Stimulated activated memory B cell treated with anti-CD40 and anti-IgM and Interleukin-4, amounts not matched to agents 10 μg/mL and 1 μg/mL and 100 μg/mL, for 72 hours (primary cell): ENCODE data around the gene PCDHGA6.
"Not testable (repeated sequence)": the region's sequence is repeated elsewhere in the genome, so short reads cannot be mapped to it uniquely, and the experiment has no call there.

Experiments
- ATAC-seq: fragments of 150-1000 bp; cut with Tn5 transposase; 2 replicates; pipeline ENCODE4 v1.10.0; 2021
- H3K27ac Mint-ChIP-seq: one replicate; pipeline ENCODE4 v1.8.0; 2022; ENCODE audit warnings: mild to moderate bottlenecking, mixed read lengths
- H3K27me3 Mint-ChIP-seq: one replicate; pipeline ENCODE4 v1.8.0; 2022; ENCODE audit warnings: mixed read lengths
- H3K36me3 Mint-ChIP-seq: one replicate; pipeline ENCODE4 v1.8.0; 2022; ENCODE audit warnings: mixed read lengths
- H3K4me1 Mint-ChIP-seq: one replicate; pipeline ENCODE4 v1.8.0; 2022; ENCODE audit warnings: mixed read lengths
- H3K4me3 Mint-ChIP-seq: one replicate; pipeline ENCODE4 v1.8.0; 2022; ENCODE audit warnings: mild to moderate bottlenecking, moderate library complexity, mixed read lengths
- H3K9me3 Mint-ChIP-seq: one replicate; pipeline ENCODE4 v1.8.0; 2022; ENCODE audit warnings: mixed read lengths

PCDHGA6 gene

GRCh38 chr5:141373673-141374317, at the start of gene PCDHGA6:
Gene PCDHGA6, plus strand, starts transcription at chr5:141373891. Its CDS starts 193 bp downstream, at chr5:141374084.
- H3K4me3 Mint-ChIP-seq = no peak within 1 kb of the TSS
- peaks cover 16% of the 10 kb centered on the region for H3K36me3 Mint-ChIP-seq
- no peak for ATAC-seq
- H3K9me3 Mint-ChIP-seq = peaks cover 3% of the 10 kb centered on the region
- H3K27me3 Mint-ChIP-seq = peaks cover 19% of the 10 kb centered on the region
- H3K4me1 Mint-ChIP-seq = peaks cover 6% of the 10 kb centered on the region
- no peak within 1 kb of the TSS for H3K27ac Mint-ChIP-seq

DNA sequence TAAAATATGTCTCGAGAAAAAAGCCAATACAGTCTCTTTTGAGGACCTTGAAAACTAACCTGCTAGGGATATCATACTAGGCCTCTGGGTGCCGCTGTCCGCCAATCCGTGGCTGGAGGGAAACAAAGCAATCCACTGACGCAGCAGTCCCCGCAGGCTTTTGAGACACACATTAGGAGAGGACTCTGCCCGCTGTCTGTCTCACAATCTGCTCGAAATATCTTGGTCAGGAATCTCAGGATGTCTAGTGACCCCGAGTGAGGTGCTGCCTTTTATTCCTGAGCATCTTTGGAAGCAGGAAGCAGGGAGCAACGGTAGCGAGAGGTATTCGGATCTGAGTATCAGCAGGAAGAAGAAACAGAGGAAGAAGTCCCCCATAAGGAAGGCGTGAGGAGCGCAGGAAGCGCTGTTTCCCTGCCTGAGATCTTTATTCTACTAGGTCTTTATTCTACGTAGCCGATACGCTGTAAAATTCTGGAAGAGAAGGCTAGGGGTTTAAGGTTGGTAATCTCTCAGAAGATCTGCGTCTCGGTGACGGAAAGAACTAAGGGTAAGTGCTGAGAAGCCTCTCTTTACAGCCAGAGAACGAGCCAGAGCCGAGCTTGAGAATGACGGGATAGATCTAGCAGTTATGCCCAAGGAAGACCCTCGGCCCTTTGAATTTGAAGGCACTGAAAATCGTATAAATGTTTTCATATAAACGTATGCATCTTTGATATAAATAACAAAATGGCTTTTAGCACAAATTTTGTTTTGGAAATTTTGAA, 47.4 kb upstream of the PCDHGA6 start:
- peaks cover 6% of the 10 kb centered on the region for H3K9me3 Mint-ChIP-seq
- peak; percentile 82 for ATAC-seq

GRCh38 chr5:141328231-141328630, 45.5 kb upstream of the PCDHGA6 start:
- ATAC-seq = no peak
- H3K36me3 Mint-ChIP-seq = no peaks in the 10 kb centered on the region
- H3K4me3 Mint-ChIP-seq = no peak overlapping the region
- H3K27me3 Mint-ChIP-seq = peaks cover 50% of the 10 kb centered on the region
- H3K9me3 Mint-ChIP-seq = peaks cover 6% of the 10 kb centered on the region
- H3K4me1 Mint-ChIP-seq = peaks cover 9% of the 10 kb centered on the region
- no peak overlapping the region for H3K27ac Mint-ChIP-seq

More for the DNA sequence above, 47.4 kb upstream of the PCDHGA6 start:
- Mint-ChIP-seq H3K4me3 (peak overlapping the region; percentile 84), H3K36me3 (no peaks in the 10 kb centered on the region), H3K27ac (peak overlapping the region; percentile 74), H3K4me1 (peaks cover 15% of the 10 kb centered on the region), H3K27me3 (peaks cover 30% of the 10 kb centered on the region)

DNA sequence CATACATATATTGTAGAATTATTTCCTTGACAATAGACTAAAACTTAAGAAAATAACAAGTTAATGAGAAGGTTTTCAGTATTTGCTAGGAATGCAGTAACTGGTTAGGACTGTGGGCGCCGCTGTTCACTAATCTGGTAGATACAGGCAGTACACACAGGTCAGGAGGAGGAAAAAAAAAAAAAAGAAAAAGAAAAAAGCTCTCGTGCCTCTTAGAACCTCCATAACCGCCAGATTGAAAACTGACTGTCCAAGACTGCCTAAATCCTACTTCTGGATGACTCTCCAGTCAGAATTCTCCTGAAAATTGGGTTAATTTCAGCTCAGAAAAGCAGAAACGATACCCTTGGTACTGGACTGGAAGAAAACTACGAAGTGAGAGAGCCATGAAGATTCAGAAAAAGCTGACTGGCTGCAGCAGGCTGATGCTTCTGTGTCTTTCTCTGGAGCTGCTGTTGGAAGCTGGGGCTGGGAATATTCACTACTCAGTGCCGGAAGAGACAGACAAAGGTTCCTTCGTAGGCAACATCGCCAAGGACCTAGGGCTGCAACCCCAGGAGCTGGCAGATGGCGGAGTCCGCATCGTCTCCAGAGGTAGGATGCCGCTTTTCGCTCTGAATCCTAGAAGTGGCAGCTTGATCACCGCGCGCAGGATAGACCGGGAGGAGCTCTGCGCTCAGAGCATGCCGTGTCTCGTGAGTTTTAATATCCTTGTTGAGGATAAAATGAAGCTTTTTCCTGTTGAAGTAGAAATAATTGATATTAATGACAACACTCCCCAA, 43.2 kb upstream of the PCDHGA6 start, which contains the start of gene PCDHGA1:
Gene PCDHGA1, plus strand, starts transcription at position 216 of the 782 bp plus-strand sequence.
- H3K9me3 Mint-ChIP-seq = peaks cover 11% of the 10 kb centered on the region
- H3K36me3 Mint-ChIP-seq = no peaks in the 10 kb centered on the region
- peak within 1 kb of the TSS; percentile 16 for H3K4me3 Mint-ChIP-seq
- peaks cover 68% of the 10 kb centered on the region for H3K27me3 Mint-ChIP-seq
- peaks cover 9% of the 10 kb centered on the region for H3K4me1 Mint-ChIP-seq
- ATAC-seq = no peak
- no peak within 1 kb of the TSS for H3K27ac Mint-ChIP-seq

DNA sequence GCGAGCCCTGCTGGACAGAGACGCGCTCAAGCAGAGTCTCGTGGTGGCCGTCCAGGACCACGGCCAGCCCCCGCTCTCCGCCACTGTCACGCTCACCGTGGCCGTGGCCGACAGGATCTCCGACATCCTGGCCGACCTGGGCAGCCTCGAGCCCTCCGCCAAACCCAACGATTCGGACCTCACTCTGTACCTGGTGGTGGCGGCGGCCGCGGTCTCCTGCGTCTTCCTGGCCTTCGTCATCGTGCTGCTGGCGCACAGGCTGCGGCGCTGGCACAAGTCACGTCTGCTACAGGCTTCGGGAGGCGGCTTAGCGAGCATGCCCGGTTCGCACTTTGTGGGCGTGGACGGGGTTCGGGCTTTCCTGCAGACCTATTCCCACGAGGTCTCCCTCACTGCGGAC, 41.1 kb upstream of the PCDHGA6 start:
- H3K4me1 Mint-ChIP-seq, H3K27ac Mint-ChIP-seq, H3K4me3 Mint-ChIP-seq, ATAC-seq, H3K36me3 Mint-ChIP-seq: not testable (repeated sequence)
- Mint-ChIP-seq H3K27me3 (peaks cover 72% of the 10 kb centered on the region), H3K9me3 (peaks cover 20% of the 10 kb centered on the region)

GRCh38 chr5:141338538-141339306, 35.0 kb upstream of the PCDHGA6 start, which contains the start of gene PCDHGA2:
Gene PCDHGA2, plus strand, starts transcription at chr5:141338760.
- H3K4me3 Mint-ChIP-seq = peak within 1 kb of the TSS; percentile 18
- no peaks in the 10 kb centered on the region for H3K4me1 Mint-ChIP-seq
- no peak within 1 kb of the TSS for H3K27ac Mint-ChIP-seq
- H3K27me3 Mint-ChIP-seq = peaks cover 91% of the 10 kb centered on the region
- no peaks in the 10 kb centered on the region for H3K36me3 Mint-ChIP-seq
- no peak for ATAC-seq
- peaks cover 27% of the 10 kb centered on the region for H3K9me3 Mint-ChIP-seq

DNA sequence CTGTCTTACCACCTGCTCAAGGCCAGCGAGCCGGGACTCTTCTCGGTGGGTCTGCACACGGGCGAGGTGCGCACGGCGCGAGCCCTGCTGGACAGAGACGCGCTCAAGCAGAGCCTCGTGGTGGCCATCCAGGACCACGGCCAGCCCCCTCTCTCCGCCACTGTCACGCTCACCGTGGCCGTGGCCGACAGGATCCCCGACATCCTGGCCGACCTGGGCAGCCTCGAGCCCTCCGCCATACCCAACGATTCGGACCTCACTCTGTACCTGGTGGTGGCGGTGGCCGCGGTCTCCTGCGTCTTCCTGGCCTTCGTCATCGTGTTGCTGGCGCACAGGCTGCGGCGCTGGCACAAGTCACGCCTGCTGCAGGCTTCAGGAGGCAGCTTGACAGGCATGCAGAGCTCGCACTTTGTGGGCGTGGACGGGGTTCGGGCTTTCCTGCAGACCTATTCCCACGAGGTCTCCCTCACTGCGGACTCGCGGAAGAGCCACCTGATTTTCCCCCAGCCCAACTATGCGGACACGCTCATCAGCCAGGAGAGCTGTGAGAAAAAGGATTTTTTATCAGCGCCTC, 32.8 kb upstream of the PCDHGA6 start:
- not testable (repeated sequence) for H3K36me3 Mint-ChIP-seq

DNA sequence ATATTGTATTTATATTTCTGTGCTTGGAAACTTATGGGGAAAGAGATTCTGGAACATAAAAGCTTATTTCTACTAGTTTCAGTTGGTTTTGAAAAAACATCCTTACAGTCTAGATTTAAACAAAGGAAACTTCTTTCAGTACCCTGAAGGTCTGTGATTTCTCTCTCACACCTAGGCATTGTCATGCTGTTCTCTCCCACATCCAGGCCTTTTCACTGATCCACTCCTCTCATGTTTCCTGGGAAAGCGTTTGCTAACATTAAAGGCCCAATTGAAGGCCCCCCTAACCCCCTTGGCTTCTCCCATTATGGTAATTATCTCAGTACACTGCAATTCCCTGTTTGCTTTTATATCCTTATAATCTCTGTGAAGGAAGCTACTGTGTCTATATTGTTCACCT, 30.9 kb upstream of the PCDHGA6 start:
- peaks cover 88% of the 10 kb centered on the region for H3K27me3 Mint-ChIP-seq
- peaks cover 26% of the 10 kb centered on the region for H3K9me3 Mint-ChIP-seq
- no peaks in the 10 kb centered on the region for H3K36me3 Mint-ChIP-seq
- no peak overlapping the region for H3K27ac Mint-ChIP-seq
- ATAC-seq = no peak
- H3K4me3 Mint-ChIP-seq = no peak overlapping the region
- no peaks in the 10 kb centered on the region for H3K4me1 Mint-ChIP-seq

More for the DNA sequence above, 32.8 kb upstream of the PCDHGA6 start:
- ATAC-seq, H3K4me1 Mint-ChIP-seq, H3K4me3 Mint-ChIP-seq, H3K27ac Mint-ChIP-seq: not testable (repeated sequence)
- Mint-ChIP-seq H3K27me3 (peaks cover 91% of the 10 kb centered on the region), H3K9me3 (peaks cover 28% of the 10 kb centered on the region)

- peaks cover 22% of the 10 kb centered on the region for H3K9me3 Mint-ChIP-seq
- H3K4me3 Mint-ChIP-seq = peak within 1 kb of the TSS; percentile 34
- no peak within 1 kb of the TSS for H3K27ac Mint-ChIP-seq
- no peaks in the 10 kb centered on the region for H3K36me3 Mint-ChIP-seq
- H3K27me3 Mint-ChIP-seq = peaks cover 85% of the 10 kb centered on the region
- H3K4me1 Mint-ChIP-seq = no peaks in the 10 kb centered on the region
- ATAC-seq = no peak
Measured at GRCh38 chr5:141343242-141343952, 30.3 kb upstream of the PCDHGA6 start, which contains the start of gene PCDHGA3. Gene PCDHGA3, plus strand, starts transcription at chr5:141343829. Its CDS starts 205 bp downstream, at chr5:141344034.

DNA sequence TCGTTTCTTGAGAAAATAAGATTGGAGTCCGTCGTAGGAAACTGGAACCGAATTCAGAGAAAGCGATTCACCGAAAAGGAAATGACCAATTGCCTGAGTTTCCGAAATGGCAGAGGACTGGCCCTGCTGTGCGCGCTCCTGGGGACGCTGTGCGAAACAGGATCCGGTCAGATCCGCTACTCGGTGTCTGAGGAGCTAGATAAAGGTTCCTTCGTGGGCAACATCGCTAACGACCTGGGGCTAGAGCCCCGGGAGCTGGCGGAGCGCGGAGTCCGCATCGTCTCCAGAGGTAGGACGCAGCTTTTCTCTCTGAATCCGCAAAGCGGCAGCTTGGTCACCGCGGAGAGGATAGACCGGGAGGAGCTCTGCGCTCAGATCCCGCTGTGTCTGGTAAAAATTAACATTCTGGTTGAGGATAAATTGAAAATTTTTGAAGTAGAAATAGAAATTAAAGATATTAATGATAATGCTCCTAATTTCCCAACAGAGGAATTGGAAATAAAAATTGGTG, 29.7 kb upstream of the PCDHGA6 start:
- Mint-ChIP-seq H3K27ac (no peak overlapping the region), H3K4me1 (no peaks in the 10 kb centered on the region), H3K4me3 (peak overlapping the region; percentile 34), H3K27me3 (peaks cover 85% of the 10 kb centered on the region), H3K36me3 (no peaks in the 10 kb centered on the region), H3K9me3 (peaks cover 22% of the 10 kb centered on the region)
- no peak for ATAC-seq

- H3K4me3 Mint-ChIP-seq = no peak overlapping the region
- H3K27me3 Mint-ChIP-seq = peaks cover 87% of the 10 kb centered on the region
- H3K27ac Mint-ChIP-seq = no peak overlapping the region
- H3K9me3 Mint-ChIP-seq = peaks cover 20% of the 10 kb centered on the region
- peaks cover 3% of the 10 kb centered on the region for H3K36me3 Mint-ChIP-seq
- H3K4me1 Mint-ChIP-seq = no peaks in the 10 kb centered on the region
- no peak for ATAC-seq
Measured at GRCh38 chr5:141345327-141345726, 28.4 kb upstream of the PCDHGA6 start.

DNA sequence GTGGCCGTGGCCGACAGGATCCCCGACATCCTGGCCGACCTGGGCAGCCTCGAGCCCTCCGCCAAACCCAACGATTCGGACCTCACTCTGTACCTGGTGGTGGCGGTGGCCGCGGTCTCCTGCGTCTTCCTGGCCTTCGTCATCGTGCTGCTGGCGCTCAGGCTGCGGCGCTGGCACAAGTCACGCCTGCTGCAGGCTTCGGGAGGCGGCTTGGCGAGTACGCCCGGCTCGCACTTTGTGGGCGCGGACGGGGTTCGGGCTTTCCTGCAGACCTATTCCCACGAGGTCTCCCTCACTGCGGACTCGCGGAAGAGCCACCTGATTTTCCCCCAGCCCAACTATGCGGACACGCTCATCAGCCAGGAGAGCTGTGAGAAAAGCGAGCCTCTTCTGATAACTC, 27.7 kb upstream of the PCDHGA6 start:
- not testable (repeated sequence) for ATAC-seq, H3K27ac Mint-ChIP-seq, H3K36me3 Mint-ChIP-seq, H3K4me3 Mint-ChIP-seq, H3K4me1 Mint-ChIP-seq
- H3K27me3 Mint-ChIP-seq = peaks cover 87% of the 10 kb centered on the region
- H3K9me3 Mint-ChIP-seq = peaks cover 19% of the 10 kb centered on the region

- Mint-ChIP-seq H3K27me3 (peaks cover 81% of the 10 kb centered on the region), H3K27ac (no peak within 1 kb of the TSS), H3K4me3 (peak within 1 kb of the TSS; percentile 64), H3K9me3 (peaks cover 19% of the 10 kb centered on the region), H3K4me1 (no peaks in the 10 kb centered on the region), H3K36me3 (peaks cover 4% of the 10 kb centered on the region)
- no peak for ATAC-seq
Measured at GRCh38 chr5:141349917-141350619, 23.6 kb upstream of the PCDHGA6 start, which contains the start of gene PCDHGB1. Gene PCDHGB1, plus strand, starts transcription at chr5:141350099. Its CDS starts 162 bp downstream, at chr5:141350261.
